ENCODE measurements around the gene SCAMP5. TPM values are rescaled to one million over a fixed set of nuclear protein-coding genes. Genes with fewer than 3 reads are reported as not detected.

Gene SCAMP5
- total and polyA plus RNA-seq, 2 of the 13 experiments (the other 11 are each of a cell fraction or from before 2014, with no cell fraction given): 34.3 to 49.0 TPM

DNA sequence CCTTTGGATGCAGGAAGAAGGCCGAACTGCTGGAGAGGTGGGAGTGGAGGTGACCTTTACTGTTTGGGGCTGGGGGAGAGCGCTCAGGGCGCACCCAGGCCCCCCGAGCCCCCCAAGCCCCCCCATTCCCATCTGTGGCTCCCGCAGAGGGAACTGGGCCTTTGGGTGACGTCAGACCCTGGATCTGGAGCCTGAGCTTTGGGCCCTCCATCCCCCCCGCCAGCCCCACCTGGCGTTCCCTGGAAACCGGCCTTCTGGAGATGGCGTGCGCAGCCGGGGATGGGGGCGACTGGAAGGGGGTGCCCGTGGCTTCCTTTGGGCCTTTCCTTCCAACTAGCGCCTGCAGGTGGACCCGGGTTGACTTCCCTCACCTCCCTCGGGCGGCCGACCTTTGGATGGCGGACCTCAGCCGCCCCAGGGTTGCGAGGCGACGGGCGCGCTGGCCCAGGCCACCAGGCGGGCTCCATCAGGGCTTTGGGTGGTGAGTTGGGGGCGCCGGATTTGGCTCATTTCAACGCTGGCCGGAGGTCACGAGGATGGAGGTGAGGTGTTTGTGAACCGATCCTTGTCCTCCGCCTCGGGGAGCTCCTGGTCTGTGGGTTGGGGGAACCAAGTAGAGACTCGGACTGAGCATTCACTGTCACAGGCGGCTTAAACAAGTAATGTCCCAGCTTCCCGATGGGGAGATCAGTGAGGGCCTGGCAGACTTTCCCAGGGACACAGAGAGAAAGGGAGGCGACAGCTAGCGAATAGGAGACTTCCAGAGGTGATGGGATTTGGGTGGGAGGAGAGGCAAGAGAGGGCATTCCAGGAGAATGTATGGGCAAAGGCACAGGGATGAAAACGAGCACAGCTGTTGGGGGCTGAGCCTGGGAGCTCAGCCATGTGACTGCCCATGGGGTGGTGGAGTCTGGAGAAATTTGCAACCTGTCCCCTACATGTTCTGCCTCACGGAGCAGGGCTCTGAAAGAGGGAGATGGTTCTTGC is 709 bp downstream of the SCAMP5 start (continued):
- TF ChIP-seq, protein P1, sequence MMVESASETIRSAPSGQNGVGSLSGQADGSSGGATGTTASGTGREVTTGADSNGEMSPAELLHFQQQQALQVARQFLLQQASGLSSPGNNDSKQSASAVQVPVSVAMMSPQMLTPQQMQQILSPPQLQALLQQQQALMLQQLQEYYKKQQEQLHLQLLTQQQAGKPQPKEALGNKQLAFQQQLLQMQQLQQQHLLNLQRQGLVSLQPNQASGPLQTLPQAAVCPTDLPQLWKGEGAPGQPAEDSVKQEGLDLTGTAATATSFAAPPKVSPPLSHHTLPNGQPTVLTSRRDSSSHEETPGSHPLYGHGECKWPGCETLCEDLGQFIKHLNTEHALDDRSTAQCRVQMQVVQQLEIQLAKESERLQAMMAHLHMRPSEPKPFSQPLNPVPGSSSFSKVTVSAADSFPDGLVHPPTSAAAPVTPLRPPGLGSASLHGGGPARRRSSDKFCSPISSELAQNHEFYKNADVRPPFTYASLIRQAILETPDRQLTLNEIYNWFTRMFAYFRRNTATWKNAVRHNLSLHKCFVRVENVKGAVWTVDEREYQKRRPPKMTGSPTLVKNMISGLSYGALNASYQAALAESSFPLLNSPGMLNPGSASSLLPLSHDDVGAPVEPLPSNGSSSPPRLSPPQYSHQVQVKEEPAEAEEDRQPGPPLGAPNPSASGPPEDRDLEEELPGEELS (CRISPR knock-in tag; IDR thresholded peaks at IDR 0.05): no peak
- TF ChIP-seq ZNF350 (CRISPR knock-in tag; IDR thresholded peaks at IDR 0.05; ENCODE audit: borderline replicate concordance, low read depth): no peak
- no peak for TF ChIP-seq HDAC6 (IDR thresholded peaks at IDR 0.05; ENCODE audit: low read depth, low read length)
- 0 out of 2 replicates have a peak, but pooled peaks have one; percentile 30 for TF ChIP-seq ZBTB8A (CRISPR knock-in tag; IDR thresholded peaks at IDR 0.05; ENCODE audit: borderline replicate concordance, low read depth)
- no peak for TF ChIP-seq POLR2A (IDR thresholded peaks at IDR 0.05; ENCODE audit: insufficient read depth in 1 of 2, low read depth in 2 of 2, low read length in 2 of 2)
- peak; percentile 53 for TF ChIP-seq SP4 (CRISPR knock-in tag; IDR thresholded peaks at IDR 0.05)
- TF ChIP-seq, protein P2, sequence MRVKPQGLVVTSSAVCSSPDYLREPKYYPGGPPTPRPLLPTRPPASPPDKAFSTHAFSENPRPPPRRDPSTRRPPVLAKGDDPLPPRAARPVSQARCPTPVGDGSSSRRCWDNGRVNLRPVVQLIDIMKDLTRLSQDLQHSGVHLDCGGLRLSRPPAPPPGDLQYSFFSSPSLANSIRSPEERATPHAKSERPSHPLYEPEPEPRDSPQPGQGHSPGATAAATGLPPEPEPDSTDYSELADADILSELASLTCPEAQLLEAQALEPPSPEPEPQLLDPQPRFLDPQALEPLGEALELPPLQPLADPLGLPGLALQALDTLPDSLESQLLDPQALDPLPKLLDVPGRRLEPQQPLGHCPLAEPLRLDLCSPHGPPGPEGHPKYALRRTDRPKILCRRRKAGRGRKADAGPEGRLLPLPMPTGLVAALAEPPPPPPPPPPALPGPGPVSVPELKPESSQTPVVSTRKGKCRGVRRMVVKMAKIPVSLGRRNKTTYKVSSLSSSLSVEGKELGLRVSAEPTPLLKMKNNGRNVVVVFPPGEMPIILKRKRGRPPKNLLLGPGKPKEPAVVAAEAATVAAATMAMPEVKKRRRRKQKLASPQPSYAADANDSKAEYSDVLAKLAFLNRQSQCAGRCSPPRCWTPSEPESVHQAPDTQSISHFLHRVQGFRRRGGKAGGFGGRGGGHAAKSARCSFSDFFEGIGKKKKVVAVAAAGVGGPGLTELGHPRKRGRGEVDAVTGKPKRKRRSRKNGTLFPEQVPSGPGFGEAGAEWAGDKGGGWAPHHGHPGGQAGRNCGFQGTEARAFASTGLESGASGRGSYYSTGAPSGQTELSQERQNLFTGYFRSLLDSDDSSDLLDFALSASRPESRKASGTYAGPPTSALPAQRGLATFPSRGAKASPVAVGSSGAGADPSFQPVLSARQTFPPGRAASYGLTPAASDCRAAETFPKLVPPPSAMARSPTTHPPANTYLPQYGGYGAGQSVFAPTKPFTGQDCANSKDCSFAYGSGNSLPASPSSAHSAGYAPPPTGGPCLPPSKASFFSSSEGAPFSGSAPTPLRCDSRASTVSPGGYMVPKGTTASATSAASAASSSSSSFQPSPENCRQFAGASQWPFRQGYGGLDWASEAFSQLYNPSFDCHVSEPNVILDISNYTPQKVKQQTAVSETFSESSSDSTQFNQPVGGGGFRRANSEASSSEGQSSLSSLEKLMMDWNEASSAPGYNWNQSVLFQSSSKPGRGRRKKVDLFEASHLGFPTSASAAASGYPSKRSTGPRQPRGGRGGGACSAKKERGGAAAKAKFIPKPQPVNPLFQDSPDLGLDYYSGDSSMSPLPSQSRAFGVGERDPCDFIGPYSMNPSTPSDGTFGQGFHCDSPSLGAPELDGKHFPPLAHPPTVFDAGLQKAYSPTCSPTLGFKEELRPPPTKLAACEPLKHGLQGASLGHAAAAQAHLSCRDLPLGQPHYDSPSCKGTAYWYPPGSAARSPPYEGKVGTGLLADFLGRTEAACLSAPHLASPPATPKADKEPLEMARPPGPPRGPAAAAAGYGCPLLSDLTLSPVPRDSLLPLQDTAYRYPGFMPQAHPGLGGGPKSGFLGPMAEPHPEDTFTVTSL (CRISPR knock-in tag; IDR thresholded peaks at IDR 0.05; ENCODE audit: borderline replicate concordance): no peak
- TF ChIP-seq, protein P3, sequence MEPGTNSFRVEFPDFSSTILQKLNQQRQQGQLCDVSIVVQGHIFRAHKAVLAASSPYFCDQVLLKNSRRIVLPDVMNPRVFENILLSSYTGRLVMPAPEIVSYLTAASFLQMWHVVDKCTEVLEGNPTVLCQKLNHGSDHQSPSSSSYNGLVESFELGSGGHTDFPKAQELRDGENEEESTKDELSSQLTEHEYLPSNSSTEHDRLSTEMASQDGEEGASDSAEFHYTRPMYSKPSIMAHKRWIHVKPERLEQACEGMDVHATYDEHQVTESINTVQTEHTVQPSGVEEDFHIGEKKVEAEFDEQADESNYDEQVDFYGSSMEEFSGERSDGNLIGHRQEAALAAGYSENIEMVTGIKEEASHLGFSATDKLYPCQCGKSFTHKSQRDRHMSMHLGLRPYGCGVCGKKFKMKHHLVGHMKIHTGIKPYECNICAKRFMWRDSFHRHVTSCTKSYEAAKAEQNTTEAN (CRISPR knock-in tag; conservative IDR thresholded peaks at IDR 0.05): no peak
- TF ChIP-seq GATAD2A (CRISPR knock-in tag; IDR thresholded peaks at IDR 0.05): no peak
- TF ChIP-seq NR3C1 (CRISPR knock-in tag; IDR thresholded peaks at IDR 0.05): no peak
- TF ChIP-seq, protein P4, sequence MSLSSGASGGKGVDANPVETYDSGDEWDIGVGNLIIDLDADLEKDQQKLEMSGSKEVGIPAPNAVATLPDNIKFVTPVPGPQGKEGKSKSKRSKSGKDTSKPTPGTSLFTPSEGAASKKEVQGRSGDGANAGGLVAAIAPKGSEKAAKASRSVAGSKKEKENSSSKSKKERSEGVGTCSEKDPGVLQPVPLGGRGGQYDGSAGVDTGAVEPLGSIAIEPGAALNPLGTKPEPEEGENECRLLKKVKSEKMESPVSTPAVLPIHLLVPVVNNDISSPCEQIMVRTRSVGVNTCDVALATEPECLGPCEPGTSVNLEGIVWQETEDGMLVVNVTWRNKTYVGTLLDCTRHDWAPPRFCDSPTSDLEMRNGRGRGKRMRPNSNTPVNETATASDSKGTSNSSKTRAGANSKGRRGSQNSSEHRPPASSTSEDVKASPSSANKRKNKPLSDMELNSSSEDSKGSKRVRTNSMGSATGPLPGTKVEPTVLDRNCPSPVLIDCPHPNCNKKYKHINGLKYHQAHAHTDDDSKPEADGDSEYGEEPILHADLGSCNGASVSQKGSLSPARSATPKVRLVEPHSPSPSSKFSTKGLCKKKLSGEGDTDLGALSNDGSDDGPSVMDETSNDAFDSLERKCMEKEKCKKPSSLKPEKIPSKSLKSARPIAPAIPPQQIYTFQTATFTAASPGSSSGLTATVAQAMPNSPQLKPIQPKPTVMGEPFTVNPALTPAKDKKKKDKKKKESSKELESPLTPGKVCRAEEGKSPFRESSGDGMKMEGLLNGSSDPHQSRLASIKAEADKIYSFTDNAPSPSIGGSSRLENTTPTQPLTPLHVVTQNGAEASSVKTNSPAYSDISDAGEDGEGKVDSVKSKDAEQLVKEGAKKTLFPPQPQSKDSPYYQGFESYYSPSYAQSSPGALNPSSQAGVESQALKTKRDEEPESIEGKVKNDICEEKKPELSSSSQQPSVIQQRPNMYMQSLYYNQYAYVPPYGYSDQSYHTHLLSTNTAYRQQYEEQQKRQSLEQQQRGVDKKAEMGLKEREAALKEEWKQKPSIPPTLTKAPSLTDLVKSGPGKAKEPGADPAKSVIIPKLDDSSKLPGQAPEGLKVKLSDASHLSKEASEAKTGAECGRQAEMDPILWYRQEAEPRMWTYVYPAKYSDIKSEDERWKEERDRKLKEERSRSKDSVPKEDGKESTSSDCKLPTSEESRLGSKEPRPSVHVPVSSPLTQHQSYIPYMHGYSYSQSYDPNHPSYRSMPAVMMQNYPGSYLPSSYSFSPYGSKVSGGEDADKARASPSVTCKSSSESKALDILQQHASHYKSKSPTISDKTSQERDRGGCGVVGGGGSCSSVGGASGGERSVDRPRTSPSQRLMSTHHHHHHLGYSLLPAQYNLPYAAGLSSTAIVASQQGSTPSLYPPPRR (CRISPR knock-in tag; IDR thresholded peaks at IDR 0.05; ENCODE audit: borderline replicate concordance): no peak
- TF ChIP-seq, protein P5, sequence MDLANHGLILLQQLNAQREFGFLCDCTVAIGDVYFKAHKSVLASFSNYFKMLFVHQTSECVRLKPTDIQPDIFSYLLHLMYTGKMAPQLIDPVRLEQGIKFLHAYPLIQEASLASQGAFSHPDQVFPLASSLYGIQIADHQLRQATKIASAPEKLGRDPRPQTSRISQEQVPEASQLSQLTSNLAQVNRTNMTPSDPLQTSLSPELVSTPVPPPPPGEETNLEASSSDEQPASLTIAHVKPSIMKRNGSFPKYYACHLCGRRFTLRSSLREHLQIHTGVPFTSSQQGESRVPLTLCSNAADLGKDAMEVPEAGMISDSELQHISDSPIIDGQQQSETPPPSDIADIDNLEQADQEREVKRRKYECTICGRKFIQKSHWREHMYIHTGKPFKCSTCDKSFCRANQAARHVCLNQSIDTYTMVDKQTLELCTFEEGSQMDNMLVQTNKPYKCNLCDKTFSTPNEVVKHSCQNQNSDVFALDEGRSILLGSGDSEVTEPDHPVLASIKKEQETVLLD (CRISPR knock-in tag; IDR thresholded peaks at IDR 0.05; ENCODE audit: low read depth): no peak

Measured in HepG2 (cell line).